Neural cell (in vitro differentiated cells): ENCODE data around the gene DBP.

Experiments
- EP300 ChIP-seq: fragments of 450-650 bp; conservative IDR thresholded peaks from 2 replicates; pipeline ENCODE4 v1.6.1; 2014; ENCODE audit warnings: antibody characterized with exemption, mild to moderate bottlenecking, moderate library complexity; ENCODE audit not compliant: poor library complexity, severe bottlenecking
- EZH2 ChIP-seq: fragments of 200-600, 300-800 bp; shearing (Covaris generic), sonication (generic); IDR thresholded peaks from 2 replicates; pipeline ENCODE4 v1.6.1; 2014; ENCODE audit warnings: antibody characterized with exemption, low read length, borderline replicate concordance, mild to moderate bottlenecking; ENCODE audit not compliant: insufficient read depth, poor library complexity, severe bottlenecking
- TF ChIP-seq, protein P1 (sequence below): fragments of 450-650 bp; IDR thresholded peaks from 2 replicates; pipeline ENCODE4 v1.5.1; 2014; ENCODE audit warnings: antibody characterized with exemption, mild to moderate bottlenecking, moderate library complexity; ENCODE audit not compliant: poor library complexity, severe bottlenecking

DNA sequence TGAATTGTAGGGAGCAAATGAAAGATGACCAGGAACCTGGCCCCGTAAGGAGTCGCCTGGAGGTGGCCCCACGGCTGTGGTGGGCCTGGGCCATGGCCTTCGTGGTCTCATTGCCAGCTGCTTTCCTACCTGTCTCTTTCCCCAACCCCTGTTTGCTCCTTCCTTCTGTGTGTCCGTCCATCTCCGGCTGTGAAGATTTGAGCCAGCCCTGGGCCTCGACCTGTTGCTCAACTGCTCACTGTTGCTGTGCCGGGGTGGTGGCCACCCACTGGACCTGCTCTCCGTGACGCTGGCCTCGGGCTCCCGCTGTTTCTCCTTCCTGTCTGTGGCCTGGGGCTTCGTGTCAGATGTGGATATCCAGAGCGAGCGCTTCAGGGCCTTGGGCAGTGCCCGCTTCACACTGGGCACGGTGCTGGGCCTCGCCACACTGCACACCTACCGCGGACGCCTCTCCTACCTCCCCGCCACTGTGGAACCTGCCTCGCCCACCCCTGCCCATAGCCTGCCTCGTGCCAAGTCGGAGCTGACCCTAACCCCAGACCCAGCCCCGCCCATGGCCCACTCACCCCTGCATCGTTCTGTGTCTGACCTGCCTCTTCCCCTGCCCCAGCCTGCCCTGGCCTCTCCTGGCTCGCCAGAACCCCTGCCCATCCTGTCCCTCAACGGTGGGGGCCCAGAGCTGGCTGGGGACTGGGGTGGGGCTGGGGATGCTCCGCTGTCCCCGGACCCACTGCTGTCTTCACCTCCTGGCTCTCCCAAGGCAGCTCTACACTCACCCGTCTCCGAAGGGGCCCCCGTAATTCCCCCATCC is 8.5 kb downstream of the DBP start:
- no peak for TF ChIP-seq EZH2
- TF ChIP-seq, protein P1, sequence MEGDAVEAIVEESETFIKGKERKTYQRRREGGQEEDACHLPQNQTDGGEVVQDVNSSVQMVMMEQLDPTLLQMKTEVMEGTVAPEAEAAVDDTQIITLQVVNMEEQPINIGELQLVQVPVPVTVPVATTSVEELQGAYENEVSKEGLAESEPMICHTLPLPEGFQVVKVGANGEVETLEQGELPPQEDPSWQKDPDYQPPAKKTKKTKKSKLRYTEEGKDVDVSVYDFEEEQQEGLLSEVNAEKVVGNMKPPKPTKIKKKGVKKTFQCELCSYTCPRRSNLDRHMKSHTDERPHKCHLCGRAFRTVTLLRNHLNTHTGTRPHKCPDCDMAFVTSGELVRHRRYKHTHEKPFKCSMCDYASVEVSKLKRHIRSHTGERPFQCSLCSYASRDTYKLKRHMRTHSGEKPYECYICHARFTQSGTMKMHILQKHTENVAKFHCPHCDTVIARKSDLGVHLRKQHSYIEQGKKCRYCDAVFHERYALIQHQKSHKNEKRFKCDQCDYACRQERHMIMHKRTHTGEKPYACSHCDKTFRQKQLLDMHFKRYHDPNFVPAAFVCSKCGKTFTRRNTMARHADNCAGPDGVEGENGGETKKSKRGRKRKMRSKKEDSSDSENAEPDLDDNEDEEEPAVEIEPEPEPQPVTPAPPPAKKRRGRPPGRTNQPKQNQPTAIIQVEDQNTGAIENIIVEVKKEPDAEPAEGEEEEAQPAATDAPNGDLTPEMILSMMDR, result no peak
- TF ChIP-seq EP300, result no peak
